ENCODE data around the gene SLAMF8. TPM values are rescaled to one million over a fixed set of nuclear protein-coding genes. Genes with fewer than 3 reads are reported as not detected.

The SLAMF8 gene
- total RNA-seq, 1 donor from 2014 or later = 1.5 TPM

DNA sequence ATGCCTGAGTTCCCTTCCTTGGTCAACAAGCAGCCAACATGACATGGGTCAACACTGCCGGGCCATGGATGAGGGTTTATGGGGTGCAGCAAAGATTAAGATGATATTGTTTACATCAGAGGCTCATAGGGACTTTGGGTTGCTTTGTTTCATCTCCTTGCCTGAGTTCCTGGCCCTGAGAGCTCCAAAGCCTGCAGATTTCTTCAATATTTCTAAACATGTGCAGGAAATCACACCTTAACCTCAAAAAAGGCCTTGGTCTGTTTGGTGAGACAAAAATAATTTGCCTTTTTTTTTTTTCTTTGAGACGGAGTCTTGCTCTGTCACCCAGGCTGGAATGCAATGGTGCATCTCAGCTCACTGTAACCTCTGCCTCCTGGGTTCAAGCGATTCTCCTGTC, 876 bp downstream of the SLAMF8 start:
- no peak overlapping the region for H3K27ac ChIP-seq
- peaks cover 7% of the 10 kb centered on the region for H3K4me1 ChIP-seq
- H3K27me3 ChIP-seq = no peaks in the 10 kb centered on the region
- intact Hi-C loops (cut with DNase I) = no loop called here
- no peaks in the 10 kb centered on the region for H3K9me3 ChIP-seq
- no peak for TF ChIP-seq POLR2A (IDR thresholded peaks at IDR 0.05)
- no peak for TF ChIP-seq POLR2AphosphoS5 (IDR thresholded peaks at IDR 0.05; ENCODE audit: insufficient read depth in 1 of 2, low read depth in 1 of 2)
- TF ChIP-seq, protein P1, sequence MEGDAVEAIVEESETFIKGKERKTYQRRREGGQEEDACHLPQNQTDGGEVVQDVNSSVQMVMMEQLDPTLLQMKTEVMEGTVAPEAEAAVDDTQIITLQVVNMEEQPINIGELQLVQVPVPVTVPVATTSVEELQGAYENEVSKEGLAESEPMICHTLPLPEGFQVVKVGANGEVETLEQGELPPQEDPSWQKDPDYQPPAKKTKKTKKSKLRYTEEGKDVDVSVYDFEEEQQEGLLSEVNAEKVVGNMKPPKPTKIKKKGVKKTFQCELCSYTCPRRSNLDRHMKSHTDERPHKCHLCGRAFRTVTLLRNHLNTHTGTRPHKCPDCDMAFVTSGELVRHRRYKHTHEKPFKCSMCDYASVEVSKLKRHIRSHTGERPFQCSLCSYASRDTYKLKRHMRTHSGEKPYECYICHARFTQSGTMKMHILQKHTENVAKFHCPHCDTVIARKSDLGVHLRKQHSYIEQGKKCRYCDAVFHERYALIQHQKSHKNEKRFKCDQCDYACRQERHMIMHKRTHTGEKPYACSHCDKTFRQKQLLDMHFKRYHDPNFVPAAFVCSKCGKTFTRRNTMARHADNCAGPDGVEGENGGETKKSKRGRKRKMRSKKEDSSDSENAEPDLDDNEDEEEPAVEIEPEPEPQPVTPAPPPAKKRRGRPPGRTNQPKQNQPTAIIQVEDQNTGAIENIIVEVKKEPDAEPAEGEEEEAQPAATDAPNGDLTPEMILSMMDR (IDR thresholded peaks at IDR 0.05) = no peak
- no peak overlapping the region for H3K4me3 ChIP-seq
- DNase-seq (ENCODE audit: extremely low spot score in 2 of 2) = no peak
- H3K36me3 ChIP-seq = no peaks in the 10 kb centered on the region

- no peaks in the 10 kb centered on the region for H3K27me3 ChIP-seq
- no peak for DNase-seq (ENCODE audit: extremely low spot score in 2 of 2)
- H3K9me3 ChIP-seq = no peaks in the 10 kb centered on the region
- intact Hi-C loops (cut with DNase I) = no loop called here
- TF ChIP-seq, protein P1 (IDR thresholded peaks at IDR 0.05) = no peak
- TF ChIP-seq POLR2AphosphoS5 (IDR thresholded peaks at IDR 0.05; ENCODE audit: insufficient read depth in 1 of 2, low read depth in 1 of 2) (no peak), POLR2A (IDR thresholded peaks at IDR 0.05) (no peak)
- peaks cover 4% of the 10 kb centered on the region for H3K4me1 ChIP-seq
- H3K36me3 ChIP-seq = no peaks in the 10 kb centered on the region
- no peak overlapping the region for H3K4me3 ChIP-seq
- no peak overlapping the region for H3K27ac ChIP-seq
Measured at GRCh38 chr1:159828176-159828575, 1.5 kb downstream of the SLAMF8 start.

DNA sequence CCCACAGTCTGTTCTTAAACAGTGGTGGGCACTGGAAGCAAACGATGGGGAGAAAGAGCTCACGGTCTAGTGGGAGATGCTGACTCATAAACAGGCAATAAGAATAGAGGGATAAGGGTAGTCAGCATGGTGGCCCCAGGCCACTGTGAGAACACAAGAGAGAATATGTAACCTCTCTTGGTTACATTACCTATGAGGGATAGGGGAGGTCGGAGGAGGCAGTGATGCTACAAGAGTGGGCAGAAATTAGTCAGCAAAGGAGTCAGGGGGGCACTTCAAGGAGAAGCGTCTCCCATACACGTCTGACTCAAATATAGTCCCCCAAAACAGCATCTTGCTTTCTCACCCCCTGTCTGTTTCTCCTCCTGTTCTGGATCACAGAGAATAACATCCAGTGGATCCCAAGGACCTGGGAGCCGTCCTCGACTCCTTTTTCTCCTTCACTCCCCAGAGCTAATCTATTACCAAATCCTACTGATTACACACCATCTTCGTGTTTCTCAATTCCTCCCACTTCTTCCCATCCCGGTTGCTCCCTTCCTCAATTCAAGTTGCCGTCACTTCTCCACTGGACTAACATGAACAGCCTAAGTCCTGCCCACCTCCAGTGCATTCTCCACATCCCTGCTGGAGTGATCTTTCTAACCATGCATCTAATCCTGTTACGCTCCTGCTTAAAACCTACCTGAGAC, 2.1 kb downstream of the SLAMF8 start:
- Histone ChIP-seq H3K9me3 (no peaks in the 10 kb centered on the region), H3K27me3 (no peaks in the 10 kb centered on the region), H3K27ac (no peak overlapping the region), H3K36me3 (no peaks in the 10 kb centered on the region), H3K4me1 (no peaks in the 10 kb centered on the region), H3K4me3 (no peak overlapping the region)
- no peak for DNase-seq (ENCODE audit: extremely low spot score in 2 of 2)
- intact Hi-C loops (cut with DNase I) = no loop called here
- TF ChIP-seq POLR2A (IDR thresholded peaks at IDR 0.05) = no peak
- TF ChIP-seq, protein P1 (IDR thresholded peaks at IDR 0.05) = no peak
- no peak for TF ChIP-seq POLR2AphosphoS5 (IDR thresholded peaks at IDR 0.05; ENCODE audit: insufficient read depth in 1 of 2, low read depth in 1 of 2)

DNA sequence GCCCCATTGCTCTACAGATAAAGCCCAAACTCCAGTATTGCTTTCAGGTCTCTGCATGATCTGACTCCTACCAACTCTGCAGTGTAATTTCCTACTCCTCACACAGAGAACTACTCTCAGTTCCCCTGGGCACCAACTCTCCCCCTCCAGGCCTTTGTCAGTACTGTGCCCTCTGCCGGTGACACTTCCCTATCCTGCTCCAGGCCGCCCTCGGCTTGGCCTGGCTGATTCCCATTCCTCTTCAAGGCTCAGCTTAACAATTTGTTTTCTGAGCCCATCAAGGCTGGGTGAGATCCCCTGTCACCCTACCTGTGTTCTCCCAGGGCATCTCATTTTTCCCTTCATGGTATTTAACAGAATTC, 2.6 kb downstream of the SLAMF8 start:
- intact Hi-C loops (cut with DNase I) = no loop called here
- DNase-seq (ENCODE audit: extremely low spot score in 2 of 2) = no peak
- no peak for TF ChIP-seq POLR2A (IDR thresholded peaks at IDR 0.05)
- TF ChIP-seq, protein P1 (IDR thresholded peaks at IDR 0.05) = no peak
- no peak for TF ChIP-seq POLR2AphosphoS5 (IDR thresholded peaks at IDR 0.05; ENCODE audit: insufficient read depth in 1 of 2, low read depth in 1 of 2)
- Histone ChIP-seq H3K36me3 (no peaks in the 10 kb centered on the region), H3K27ac (no peak overlapping the region), H3K4me3 (no peak overlapping the region), H3K27me3 (no peaks in the 10 kb centered on the region), H3K9me3 (no peaks in the 10 kb centered on the region), H3K4me1 (no peaks in the 10 kb centered on the region)

DNA sequence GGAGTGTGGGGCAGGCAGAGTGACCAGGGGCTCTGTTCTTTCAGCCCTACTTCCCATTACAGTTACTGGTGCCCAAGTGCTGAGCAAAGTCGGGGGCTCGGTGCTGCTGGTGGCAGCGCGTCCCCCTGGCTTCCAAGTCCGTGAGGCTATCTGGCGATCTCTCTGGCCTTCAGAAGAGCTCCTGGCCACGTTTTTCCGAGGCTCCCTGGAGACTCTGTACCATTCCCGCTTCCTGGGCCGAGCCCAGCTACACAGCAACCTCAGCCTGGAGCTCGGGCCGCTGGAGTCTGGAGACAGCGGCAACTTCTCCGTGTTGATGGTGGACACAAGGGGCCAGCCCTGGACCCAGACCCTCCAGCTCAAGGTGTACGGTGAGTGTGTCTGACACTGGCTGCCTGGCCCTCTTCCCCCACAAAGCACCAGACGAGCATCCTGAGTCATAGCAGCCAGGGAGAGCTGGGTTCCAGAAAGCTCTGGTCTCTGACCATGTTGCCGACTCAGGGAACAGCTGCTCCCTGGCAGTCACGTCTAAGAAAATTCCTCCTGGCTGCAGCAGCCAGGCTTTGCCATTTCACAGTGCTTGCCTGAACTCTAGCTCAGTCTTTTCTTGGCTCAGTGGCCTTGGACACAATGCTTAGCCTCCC, 3.3 kb downstream of the SLAMF8 start:
- TF ChIP-seq, protein P1 (IDR thresholded peaks at IDR 0.05) = no peak
- no peak for TF ChIP-seq POLR2AphosphoS5 (IDR thresholded peaks at IDR 0.05; ENCODE audit: insufficient read depth in 1 of 2, low read depth in 1 of 2)
- TF ChIP-seq POLR2A (IDR thresholded peaks at IDR 0.05) = no peak
- no peaks in the 10 kb centered on the region for H3K36me3 ChIP-seq
- H3K4me1 ChIP-seq = no peaks in the 10 kb centered on the region
- intact Hi-C loops (cut with DNase I) = no loop called here
- DNase-seq (ENCODE audit: extremely low spot score in 2 of 2) = no peak
- H3K9me3 ChIP-seq = no peaks in the 10 kb centered on the region
- H3K27ac ChIP-seq = no peak overlapping the region
- H3K4me3 ChIP-seq = no peak overlapping the region
- no peaks in the 10 kb centered on the region for H3K27me3 ChIP-seq

All from vagina (tissue), 2 donors.